Body of pancreas (tissue), 4 donors: ENCODE results near the gene ACSM5. TPM values are rescaled to one million over a fixed set of nuclear protein-coding genes. Genes with fewer than 3 reads are reported as not detected.

ENCODE experiments used
- ATAC-seq: fragments of 150-250 bp; one replicate; pipeline ENCODE4 v1.9.1; 2016
- DNase-seq, 4 donors: peaks; one replicate each; pipeline ENCODE4 v3.0.0-alpha.2; 2019
- H3K27ac ChIP-seq, 4 donors: fragments of 200-600 bp; sonication (generic); 1 replicate in 3 of 4; 2 replicates in 1 of 4; pipeline versions ENCODE4 v1.5.1 to v1.6.1; 2016 to 2019; ENCODE audit warnings: mild to moderate bottlenecking in 1 of 4, mixed read lengths in 1 of 4, moderate library complexity in 1 of 4
- H3K27me3 ChIP-seq, 2 donors: fragments of 200-600 bp; sonication (generic); one replicate each; pipeline ENCODE4 v1.6.0; 2016; ENCODE audit warnings: mild to moderate bottlenecking in 1 of 2
- H3K36me3 ChIP-seq, 2 donors: fragments of 200-600 bp; sonication (generic); replicated peaks in 1 of 2; 2 replicates each; pipeline ENCODE4 v1.5.1; 2016; ENCODE audit warnings: low read depth in 2 of 2; ENCODE audit not compliant: insufficient read depth in 1 of 2
- H3K4me1 ChIP-seq: fragments of 200-600 bp; sonication (generic); one replicate; pipeline ENCODE4 v1.6.0; 2016
- H3K4me3 ChIP-seq, 2 donors: fragments of 200-600 bp; sonication (generic); 1 replicate in 1 of 2; 2 replicates in 1 of 2; pipeline ENCODE4 v1.5.1; 2016 to 2019
- H3K9me3 ChIP-seq, 3 donors: fragments of 200-600 bp; sonication (generic); 1 replicate in 2 of 3; 2 replicates in 1 of 3; pipeline ENCODE4 v1.5.1; 2016
- POLR2A ChIP-seq, 3 donors: fragments of 450-650 bp; IDR thresholded peaks; one replicate each; pipeline ENCODE4 v1.6.1; 2016; ENCODE audit warnings: antibody characterized with exemption in 3 of 3, mild to moderate bottlenecking in 2 of 3
- WGBS, 2 donors: methylation state at CpG; one replicate each; pipeline ENCODE4 v1.1.5; 2017; 5-methylcytosine and 5-hydroxymethylcytosine counted together
- intact Hi-C: fragments of 100-400 bp; cut with DNase I; formaldehyde crosslinking; loops from one replicate; pipeline ENCODE4 v1.15.1; 2023
- total RNA-seq, 2 donors: library from RNA; depleted of rRNA; stranded (reverse); fragments of >200 nt; gene quantifications; one replicate each; pipeline ENCODE4 v1.1.0, GENCODE V29; 2016
- TF ChIP-seq, protein P1 (sequence below), 7 experiments: fragments of 450-650 bp in 4 of 7; fragments of 200-600 bp in 3 of 7; sonication (generic) in 3 of 7; IDR thresholded peaks; one replicate each; pipeline ENCODE4 v1.5.1; 2016 to 2019; ENCODE audit warnings: antibody characterized with exemption in 7 of 7

ACSM5 gene
- total RNA-seq, 2 donors from 2014 or later = 2.3 to 11.5 TPM

GRCh38 chr16:20369452-20370054, 39.8 kb upstream of the ACSM5 start:
- intact Hi-C loops = loop anchor here (10.0 kb wide), 1 partner anchor 65 kb away; no protein-coding TSS in a partner anchor
- H3K4me3 ChIP-seq = no peak overlapping the region
- 87 to 91% methylated on average over 9 of the region's 9 CpGs for WGBS, 2 donors
- H3K4me1 ChIP-seq = peaks cover 7% of the 10 kb centered on the region
- TF ChIP-seq POLR2A (IDR thresholded peaks at IDR 0.05) = no peak
- TF ChIP-seq, protein P1, sequence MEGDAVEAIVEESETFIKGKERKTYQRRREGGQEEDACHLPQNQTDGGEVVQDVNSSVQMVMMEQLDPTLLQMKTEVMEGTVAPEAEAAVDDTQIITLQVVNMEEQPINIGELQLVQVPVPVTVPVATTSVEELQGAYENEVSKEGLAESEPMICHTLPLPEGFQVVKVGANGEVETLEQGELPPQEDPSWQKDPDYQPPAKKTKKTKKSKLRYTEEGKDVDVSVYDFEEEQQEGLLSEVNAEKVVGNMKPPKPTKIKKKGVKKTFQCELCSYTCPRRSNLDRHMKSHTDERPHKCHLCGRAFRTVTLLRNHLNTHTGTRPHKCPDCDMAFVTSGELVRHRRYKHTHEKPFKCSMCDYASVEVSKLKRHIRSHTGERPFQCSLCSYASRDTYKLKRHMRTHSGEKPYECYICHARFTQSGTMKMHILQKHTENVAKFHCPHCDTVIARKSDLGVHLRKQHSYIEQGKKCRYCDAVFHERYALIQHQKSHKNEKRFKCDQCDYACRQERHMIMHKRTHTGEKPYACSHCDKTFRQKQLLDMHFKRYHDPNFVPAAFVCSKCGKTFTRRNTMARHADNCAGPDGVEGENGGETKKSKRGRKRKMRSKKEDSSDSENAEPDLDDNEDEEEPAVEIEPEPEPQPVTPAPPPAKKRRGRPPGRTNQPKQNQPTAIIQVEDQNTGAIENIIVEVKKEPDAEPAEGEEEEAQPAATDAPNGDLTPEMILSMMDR (IDR thresholded peaks at IDR 0.05) = no peak
- no peaks in the 10 kb centered on the region for H3K9me3 ChIP-seq
- no peak overlapping the region for H3K27ac ChIP-seq
- no peaks in the 10 kb centered on the region for H3K27me3 ChIP-seq
- ATAC-seq = no peak
- H3K36me3 ChIP-seq = no peaks in the 10 kb centered on the region
- DNase-seq = no peak

GRCh38 chr16:20372701-20373100, 36.6 kb upstream of the ACSM5 start:
- no peaks in the 10 kb centered on the region for H3K36me3 ChIP-seq
- H3K27me3 ChIP-seq = no peaks in the 10 kb centered on the region
- no peak overlapping the region for H3K27ac ChIP-seq
- intact Hi-C loops = loop anchor here (10.0 kb wide), 1 partner anchor 68 kb away; no protein-coding TSS in a partner anchor
- no peak overlapping the region for H3K4me3 ChIP-seq
- TF ChIP-seq, protein P1 (IDR thresholded peaks at IDR 0.05) = no peak
- no peak for TF ChIP-seq POLR2A (IDR thresholded peaks at IDR 0.05)
- H3K4me1 ChIP-seq = peaks cover 22% of the 10 kb centered on the region
- WGBS, 2 donors = 87 to 88% methylated on average over 5 of the region's 5 CpGs
- no peak for DNase-seq
- no peak for ATAC-seq
- no peaks in the 10 kb centered on the region for H3K9me3 ChIP-seq

GRCh38 chr16:20377181-20377580, 32.2 kb upstream of the ACSM5 start:
- DNase-seq (no peak), ATAC-seq (peak; percentile 51)
- Histone ChIP-seq H3K4me3 (no peak overlapping the region), H3K4me1 (peaks cover 25% of the 10 kb centered on the region), H3K27me3 (no peaks in the 10 kb centered on the region), H3K27ac (no peak overlapping the region), H3K36me3 (no peaks in the 10 kb centered on the region), H3K9me3 (no peaks in the 10 kb centered on the region)
- intact Hi-C loops = loop anchor here (10.0 kb wide), 1 partner anchor 72 kb away; no protein-coding TSS in a partner anchor
- WGBS, 2 donors = 37 to 38% methylated on average over 5 of the region's 5 CpGs
- no peak for TF ChIP-seq POLR2A (IDR thresholded peaks at IDR 0.05)

DNA sequence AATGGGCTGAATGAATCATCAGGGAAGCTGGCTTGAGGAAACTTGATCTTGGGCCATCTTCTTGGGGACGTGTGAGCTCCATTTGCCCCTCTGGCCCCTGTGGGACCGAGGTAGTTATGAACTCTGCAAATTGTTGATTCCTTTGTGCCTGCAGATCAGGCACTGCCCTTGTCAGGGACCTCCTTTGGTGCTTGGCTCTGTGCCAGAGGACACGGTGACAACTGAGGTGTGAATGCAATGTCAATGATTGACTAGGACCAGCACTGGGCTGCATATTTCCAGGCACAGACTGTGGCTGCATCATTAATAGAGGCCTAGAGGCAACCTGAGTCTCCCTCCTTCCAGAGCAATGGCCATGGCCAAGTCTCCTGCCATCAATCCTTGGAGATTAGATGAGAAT, 28.6 kb upstream of the ACSM5 start:
- Histone ChIP-seq H3K27ac (no peak overlapping the region), H3K4me3 (no peak overlapping the region), H3K9me3 (no peaks in the 10 kb centered on the region), H3K27me3 (no peaks in the 10 kb centered on the region), H3K4me1 (peaks cover 40% of the 10 kb centered on the region), H3K36me3 (no peaks in the 10 kb centered on the region)
- 25 to 44% methylated on average over 3 of the region's 3 CpGs for WGBS, 2 donors
- no peak for ATAC-seq
- DNase-seq = peak; percentile 56 to 71 (median 62)
- TF ChIP-seq, protein P1 (IDR thresholded peaks at IDR 0.05) = no peak
- no peak for TF ChIP-seq POLR2A (IDR thresholded peaks at IDR 0.05)
- intact Hi-C loops = no loop called here

DNA sequence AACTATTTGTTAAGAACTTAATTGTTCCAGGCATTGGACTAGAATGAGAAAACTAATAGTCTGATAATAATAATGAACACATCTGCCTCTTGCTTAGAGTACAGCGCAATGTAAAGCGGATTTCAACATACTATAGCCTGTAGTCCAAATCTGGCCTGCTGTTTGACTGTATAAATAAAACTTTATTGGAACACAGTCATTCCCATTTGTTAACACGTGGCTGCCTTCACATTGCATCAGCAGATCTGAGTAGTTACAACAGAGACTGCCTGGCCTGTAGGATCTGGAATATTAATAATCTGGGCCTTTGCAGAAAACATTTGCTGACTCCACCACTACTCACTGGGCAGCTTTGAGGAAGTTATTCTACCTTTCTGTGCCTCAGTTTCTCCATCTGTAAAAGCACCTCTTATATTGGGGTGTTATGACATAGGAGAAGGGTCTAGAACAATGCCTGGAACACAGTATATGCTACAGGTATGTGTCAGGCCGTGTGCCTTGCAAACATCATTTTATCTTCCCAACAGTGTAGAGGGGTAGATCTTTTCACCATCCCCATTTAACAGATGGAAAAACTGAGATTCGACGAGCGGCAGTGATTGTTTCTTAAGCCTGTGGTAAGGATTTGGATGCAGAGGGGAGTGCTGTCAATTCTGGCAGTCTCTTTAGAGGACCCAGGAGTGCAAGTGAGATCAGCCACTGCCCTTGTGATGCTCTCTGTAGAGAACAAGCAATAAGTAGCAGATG, 27.0 kb upstream of the ACSM5 start:
- ATAC-seq (no peak), DNase-seq (no peak)
- no peaks in the 10 kb centered on the region for H3K27me3 ChIP-seq
- intact Hi-C loops = no loop called here
- peaks cover 41% of the 10 kb centered on the region for H3K4me1 ChIP-seq
- TF ChIP-seq, protein P1 (IDR thresholded peaks at IDR 0.05) = no peak
- TF ChIP-seq POLR2A (IDR thresholded peaks at IDR 0.05) = no peak
- 86 to 90% methylated on average over 7 of the region's 7 CpGs for WGBS, 2 donors
- H3K9me3 ChIP-seq = no peaks in the 10 kb centered on the region
- no peaks in the 10 kb centered on the region for H3K36me3 ChIP-seq
- H3K4me3 ChIP-seq = no peak overlapping the region
- H3K27ac ChIP-seq = peak overlapping the region in 3 of 4 donors; percentile 15 to 49 (median 36)
